OCI-M2 (cell line): ENCODE measurements around the gene GRXCR2.
"Not testable (repeated sequence)": the region's sequence is repeated elsewhere in the genome, so short reads cannot be mapped to it uniquely, and the experiment has no call there.

Experiments
- DNase-seq: peaks from one replicate; lab custom pipeline; 2025; ENCODE audit not compliant: unreplicated experiment; lab: John Stamatoyannopoulos, UW

The GRXCR2 gene

DNA sequence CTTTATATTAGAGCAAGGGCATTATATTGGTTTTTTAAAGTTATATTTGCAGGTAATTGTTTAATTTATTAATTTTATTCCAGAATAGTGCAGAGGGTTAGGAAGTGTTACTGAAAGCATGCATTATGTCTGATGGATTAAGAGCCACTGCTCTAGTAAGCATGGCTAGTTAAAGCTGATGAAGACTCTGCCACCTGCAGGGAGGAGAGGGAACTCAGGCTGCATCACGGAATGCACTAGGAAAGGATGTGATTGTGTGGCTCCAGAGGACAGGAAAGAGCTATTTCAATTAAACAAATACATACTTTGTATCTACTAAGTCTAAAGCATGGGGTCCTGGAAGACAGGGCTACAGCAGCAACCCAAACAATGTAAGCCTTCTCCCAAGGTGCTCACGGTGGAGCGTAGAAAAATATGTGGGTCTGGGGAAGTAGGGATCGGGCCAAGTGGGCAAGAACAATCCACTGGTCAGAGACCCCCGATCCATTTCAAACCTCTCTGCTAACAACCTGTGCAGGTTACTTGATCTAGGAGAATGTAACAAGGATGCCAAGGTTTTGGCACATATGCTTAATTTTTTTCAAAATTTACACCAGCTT, 15.3 kb upstream of the GRXCR2 start:
- no peak for DNase-seq

DNA sequence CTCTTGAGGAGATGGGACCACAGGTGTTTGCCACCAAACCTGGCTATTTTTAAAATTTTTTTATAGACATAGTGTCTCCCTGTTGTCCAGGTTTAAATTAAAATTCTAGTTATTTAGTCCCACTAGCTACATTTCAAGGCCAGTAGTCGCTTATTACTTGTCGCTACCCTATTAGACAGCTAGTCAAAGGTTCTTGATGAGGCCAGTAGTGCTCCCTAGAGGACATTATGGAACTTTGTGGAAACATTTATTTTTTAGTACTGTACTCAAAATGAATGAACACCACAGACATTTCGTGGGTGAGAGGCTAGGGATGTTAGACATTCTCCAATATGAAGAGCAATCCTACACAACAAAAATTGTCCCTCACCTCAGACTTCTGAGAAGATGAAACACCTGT, 14.4 kb upstream of the GRXCR2 start:
- no peak for DNase-seq

DNA sequence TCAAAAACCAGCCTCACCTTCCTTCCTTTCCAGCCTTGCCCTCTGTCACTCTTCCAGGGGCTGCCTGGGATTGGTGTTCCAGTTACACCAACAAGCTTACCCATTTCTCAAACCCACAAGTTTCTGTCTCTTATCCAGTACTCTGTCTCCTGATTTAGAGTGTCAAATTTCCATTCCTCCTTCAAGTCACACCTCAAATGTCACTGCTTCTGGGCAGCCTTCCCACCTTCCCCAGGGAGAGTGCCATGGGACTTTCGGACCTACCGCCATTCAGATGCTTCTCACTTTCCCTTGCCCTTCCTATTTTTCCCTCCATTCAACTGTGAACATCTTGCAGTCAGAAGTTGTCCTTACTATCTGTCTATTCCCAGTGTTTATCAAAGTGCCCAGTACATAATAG, 2.0 kb upstream of the GRXCR2 start:
- DNase-seq = no peak

DNA sequence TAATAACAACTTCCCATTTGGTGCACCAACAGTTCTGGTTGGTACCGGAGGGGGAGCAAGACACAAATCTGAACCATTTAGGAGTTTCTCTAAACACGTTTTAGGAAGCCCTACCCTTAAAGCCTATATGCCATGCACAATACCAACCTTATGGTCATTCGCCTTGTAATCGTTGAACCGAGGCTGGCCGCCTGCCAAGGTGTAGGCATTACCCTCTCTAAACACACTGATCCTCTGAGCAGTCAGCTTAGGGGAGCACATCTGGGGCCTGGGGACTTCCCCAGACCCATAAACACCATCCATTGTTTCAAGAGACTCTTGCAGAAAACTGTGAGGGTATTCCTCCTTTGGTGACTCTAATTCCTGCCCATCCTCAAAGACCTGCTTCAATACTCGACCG, 328 bp downstream of the GRXCR2 start:
- DNase-seq = no peak

DNA sequence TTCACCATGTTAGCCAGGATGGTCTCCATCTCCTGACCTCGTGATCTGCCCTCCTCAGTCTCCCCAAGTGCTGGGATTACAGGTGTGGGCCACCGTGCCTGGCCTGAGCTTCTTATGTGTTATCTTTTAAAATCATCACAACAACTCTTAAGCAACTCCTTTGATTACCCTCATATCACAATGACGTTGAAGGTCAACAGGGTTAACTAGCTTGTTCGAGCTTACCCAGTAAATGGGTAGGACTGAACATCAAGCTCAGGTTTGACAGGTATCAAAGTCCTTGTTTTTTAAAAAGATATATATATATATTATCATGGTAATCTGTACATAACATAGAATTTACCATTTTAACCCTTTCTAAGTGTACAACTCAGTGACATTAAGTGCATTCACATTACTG, 3.1 kb downstream of the GRXCR2 start:
- DNase-seq = no peak

- no peak for DNase-seq
These were observed 5.0 kb downstream of the GRXCR2 start for GRCh38 chr5:145867806-145868205.

DNA sequence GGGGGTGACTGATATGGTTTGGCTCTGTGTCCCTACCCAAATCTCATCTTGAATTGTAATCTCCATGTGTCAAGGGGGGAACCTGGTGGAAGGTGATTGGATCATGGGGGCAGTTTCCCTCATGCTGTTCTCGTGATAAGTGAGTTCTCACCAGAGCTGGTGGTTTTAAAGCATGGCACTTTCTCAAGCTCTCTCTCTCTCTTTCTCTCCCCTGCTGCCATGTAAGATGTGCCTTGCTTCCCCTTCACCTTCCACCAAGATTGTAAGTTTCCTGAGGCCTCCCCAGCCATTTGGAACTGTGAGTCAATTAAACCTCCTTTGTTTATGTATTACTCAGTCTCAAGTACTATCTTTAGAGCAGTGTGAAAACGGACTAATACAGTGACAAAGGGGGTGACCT, 8.4 kb downstream of the GRXCR2 start:
- DNase-seq = not testable (repeated sequence)

DNA sequence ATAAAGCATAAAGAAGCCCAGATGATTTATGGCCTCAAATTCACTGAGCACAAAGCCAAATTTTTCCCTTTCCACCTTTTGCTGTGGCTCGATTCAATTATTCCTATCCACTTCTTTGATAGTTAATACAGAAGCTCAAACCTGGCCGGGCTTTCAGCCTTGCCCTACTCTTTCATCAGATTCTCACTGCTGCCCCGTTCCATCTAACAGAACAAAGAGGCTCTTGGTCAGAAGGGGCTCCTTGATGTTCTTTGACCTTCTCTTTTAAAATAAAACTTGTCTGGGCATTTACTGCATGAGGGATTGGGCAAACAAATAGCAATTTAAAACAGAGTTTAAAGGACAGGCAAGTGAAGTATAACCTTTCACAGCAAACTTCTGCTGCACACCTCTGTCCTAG, 9.8 kb downstream of the GRXCR2 start:
- no peak for DNase-seq

DNA sequence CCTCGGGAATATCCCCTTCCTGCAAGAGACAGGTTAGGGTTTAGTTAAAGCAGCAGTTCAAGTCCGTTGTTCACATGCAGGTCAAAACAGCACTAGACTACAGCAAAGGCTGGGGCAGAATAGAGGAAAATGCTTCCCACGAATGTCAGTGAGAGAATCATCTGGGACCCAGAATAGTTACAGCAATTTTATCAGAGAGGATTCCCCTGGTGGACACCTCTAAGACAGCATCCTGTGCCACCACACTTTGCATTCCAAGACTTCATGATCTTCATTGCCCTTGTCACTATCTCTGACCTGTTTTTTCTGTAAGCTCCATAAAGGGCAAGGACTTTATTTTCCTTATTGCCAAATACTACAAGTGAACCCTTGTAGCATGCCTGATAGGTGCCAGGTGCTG, 12.9 kb downstream of the GRXCR2 start:
- no peak for DNase-seq

- DNase-seq = no peak
These were observed 13.4 kb downstream of the GRXCR2 start for GRCh38 chr5:145859453-145859852.

- no peak for DNase-seq
These were observed 13.9 kb downstream of the GRXCR2 start for GRCh38 chr5:145858959-145859358.

DNA sequence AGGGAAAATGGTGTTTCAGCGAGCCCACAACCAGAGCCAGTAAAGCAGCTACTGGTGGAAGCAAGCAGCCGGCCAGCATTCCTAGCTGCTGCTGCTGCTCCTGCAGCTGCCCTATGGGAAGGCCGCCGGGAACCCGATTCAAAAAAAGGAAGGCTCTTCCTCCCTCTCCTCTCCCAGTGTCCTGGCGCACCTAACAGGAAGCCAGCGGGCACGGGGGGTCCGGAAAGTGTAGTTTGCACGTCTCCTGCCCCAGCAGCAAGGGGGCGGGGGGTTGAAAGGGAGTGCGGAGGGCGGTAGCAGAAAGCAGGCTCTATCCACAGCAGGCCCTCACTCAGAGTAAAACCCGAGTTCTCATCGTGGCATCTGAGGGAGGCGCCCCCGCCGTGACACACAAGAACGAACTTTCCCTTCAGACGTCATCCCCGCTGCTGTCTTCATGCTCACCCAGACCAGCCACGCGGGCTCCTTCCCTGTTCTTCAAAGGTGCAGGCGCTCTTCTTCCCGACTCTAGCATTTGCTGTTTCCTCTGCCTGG, 16.5 kb downstream of the GRXCR2 start:
- no peak for DNase-seq

DNA sequence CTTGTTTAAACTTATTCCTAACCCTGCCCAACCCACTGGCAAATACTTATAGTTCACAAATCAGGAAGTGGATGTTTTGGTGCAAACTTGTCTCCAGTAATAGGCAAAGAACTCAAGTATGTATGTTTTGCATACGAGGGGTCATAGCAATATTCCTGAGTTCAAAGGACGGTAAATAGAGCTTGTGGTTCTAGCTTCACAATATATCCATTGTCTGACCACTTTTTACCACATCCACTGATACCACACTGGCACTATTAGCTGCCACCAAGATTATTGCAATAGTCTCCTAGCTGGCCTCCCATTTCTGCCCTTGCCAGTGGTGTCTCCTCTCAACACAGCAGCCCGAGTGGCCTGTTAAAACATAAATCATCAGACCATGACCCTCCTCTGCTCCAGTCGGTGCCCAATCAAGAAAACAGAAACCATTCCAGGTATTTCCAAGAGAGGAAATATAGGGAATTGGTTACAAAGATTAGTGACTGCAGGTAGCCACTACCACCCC, 17.0 kb downstream of the GRXCR2 start:
- no peak for DNase-seq

GRCh38 chr5:145854651-145855258, 18.1 kb downstream of the GRXCR2 start:
- DNase-seq = peak; percentile 52

- no peak for DNase-seq
These were observed 18.9 kb downstream of the GRXCR2 start for GRCh38 chr5:145853781-145854376.

GRCh38 chr5:145852990-145853389, 19.8 kb downstream of the GRXCR2 start:
- DNase-seq = no peak

DNA sequence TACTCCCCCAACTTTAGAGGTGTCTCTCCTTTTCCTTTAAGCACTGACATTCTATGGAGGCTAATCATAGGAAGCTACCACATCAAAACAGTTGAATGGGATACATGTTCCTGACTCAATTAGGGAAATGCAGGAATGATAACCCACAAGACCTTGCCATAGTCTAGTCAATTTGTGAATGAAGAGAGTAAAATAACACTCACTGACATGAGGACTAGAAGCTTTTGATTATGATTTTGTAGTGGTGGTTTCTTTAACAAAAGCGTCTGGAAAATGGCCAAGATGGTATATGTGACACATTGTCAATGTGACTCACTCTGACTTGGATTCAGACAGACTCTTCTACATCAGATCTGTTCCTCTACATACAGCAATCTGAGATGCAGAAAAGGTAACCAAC, 24.0 kb downstream of the GRXCR2 start:
- DNase-seq = no peak

DNA sequence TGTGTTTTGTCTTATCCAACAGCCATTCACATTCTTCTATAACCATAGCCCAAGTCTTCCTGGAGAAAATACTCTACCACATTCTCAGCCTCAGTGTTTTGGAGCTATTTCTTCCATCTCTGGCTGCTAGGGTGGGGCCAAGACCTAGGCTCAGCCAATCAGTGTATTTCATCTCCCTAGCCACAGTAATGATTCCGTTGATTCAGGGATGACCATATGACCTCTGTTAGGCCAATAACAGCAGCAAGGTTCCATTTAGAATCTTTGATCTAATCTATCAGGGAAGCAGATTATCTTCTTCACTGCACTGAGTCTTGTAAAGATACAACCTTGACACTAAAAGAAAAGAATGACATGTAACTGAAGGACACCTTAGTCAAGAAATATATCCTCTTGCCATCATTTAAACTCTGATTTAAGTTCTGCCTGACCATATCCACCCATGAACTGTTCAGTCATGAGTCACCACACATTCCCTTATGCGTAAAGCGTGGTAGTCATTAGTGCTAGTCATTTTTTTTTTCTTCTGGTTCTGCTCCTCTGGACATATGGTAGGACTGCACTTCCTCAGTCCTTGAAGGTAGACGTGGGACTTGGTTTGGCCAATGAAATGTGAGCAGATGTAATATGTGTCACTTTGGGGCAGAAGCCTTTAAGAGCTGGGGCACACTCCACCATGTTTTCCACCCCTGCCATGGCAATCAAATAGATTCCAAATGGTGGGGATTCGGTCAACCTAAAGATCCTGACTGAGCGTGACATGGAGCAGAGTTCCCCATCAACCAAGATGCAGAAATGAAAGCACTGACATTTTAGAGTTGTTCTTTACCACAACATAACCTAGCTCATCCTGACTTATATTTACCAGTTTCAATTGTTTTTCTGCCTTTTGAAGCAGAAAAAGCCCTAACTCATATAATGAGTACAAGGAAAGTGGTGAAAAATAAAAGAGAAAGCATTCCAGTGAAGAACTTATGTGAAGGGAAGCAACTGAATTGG, 25.0 kb downstream of the GRXCR2 start:
- DNase-seq = no peak

- no peak for DNase-seq
These were observed 26.7 kb downstream of the GRXCR2 start for GRCh38 chr5:145846081-145846480.

DNA sequence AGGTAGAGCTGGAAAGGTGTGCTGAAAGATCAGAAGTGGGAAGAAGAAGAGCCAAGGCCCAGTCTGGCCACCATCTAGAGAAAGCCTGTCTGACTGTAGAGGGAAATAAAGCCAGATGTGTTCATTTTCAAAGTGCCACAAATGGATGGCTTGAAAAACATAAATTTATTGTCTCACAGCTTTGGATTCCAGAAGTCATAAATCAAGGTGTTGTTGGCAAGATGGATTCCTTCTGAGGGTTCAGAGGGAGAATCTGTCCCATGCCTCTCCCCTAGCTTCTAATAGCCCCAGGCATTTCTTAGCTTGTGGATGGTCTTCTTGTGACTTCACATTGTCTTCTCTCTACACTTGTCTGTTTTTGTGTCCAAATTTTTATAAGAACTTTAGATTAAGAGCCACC, 31.5 kb downstream of the GRXCR2 start:
- DNase-seq = no peak

- no peak for DNase-seq
These were observed 32.2 kb downstream of the GRXCR2 start for GRCh38 chr5:145840458-145841132.
